Measurements from ENCODE around the gene TCEAL9.

- no peak for TF ChIP-seq POLR2A (IDR thresholded peaks at IDR 0.05; ENCODE audit: low read length)
- no peak for TF ChIP-seq GATA1 (IDR thresholded peaks at IDR 0.05; ENCODE audit: low read depth, low read length)
These were observed 13.2 kb upstream of the TCEAL9 start for GRCh38 chrX:103343105-103343504.

Measured in erythroblast (primary cell).